WTC11 (cell line): ENCODE measurements around the gene PLEKHH1. TPM values are rescaled to one million over a fixed set of nuclear protein-coding genes. Genes with fewer than 3 reads are reported as not detected.
A peak's percentile ranks its signal among the peaks of the same experiment; 100 is the strongest.

Experiments
- ATAC-seq: fragments of 200-7000 bp; cut with Tn5 transposase; 2 replicates; pipeline ENCODE4 v1.10.0; 2021; ENCODE audit warnings: mild to moderate bottlenecking, moderate library complexity
- CTCF ChIA-PET: fragments of 300-600 bp; sonication (Branson Sonifier 250); formaldehyde crosslinking; loops from one replicate; lab custom pipeline; 2021; ENCODE audit warnings: antibody characterized with exemption; lab: Charles Lee
- POLR2A ChIA-PET: fragments of 350-600 bp; sonication (Branson Sonifier 250); formaldehyde crosslinking; loops from one replicate; lab custom pipeline; 2021; ENCODE audit warnings: antibody characterized with exemption; lab: Charles Lee
- DNase-seq: peaks from one replicate; pipeline ENCODE4 v3.0.0; 2021; ENCODE audit warnings: low spot score
- H3K27ac Mint-ChIP-seq: 2 replicates; pipeline ENCODE4 v1.8.0; 2021; ENCODE audit warnings: mixed read lengths
- H3K27me3 Mint-ChIP-seq: 2 replicates; pipeline ENCODE4 v1.8.0; 2021; ENCODE audit warnings: low read depth, mild to moderate bottlenecking, moderate library complexity, mixed read lengths
- H3K36me3 Mint-ChIP-seq: 2 replicates; pipeline ENCODE4 v1.8.0; 2021; ENCODE audit warnings: mixed read lengths
- H3K4me1 Mint-ChIP-seq: 2 replicates; pipeline ENCODE4 v1.8.0; 2022; ENCODE audit warnings: mixed read lengths
- H3K4me3 Mint-ChIP-seq: 2 replicates; pipeline ENCODE4 v1.8.0; 2021; ENCODE audit warnings: mild to moderate bottlenecking, moderate library complexity, mixed read lengths
- H3K9me3 Mint-ChIP-seq: 2 replicates; pipeline ENCODE4 v1.8.0; 2021; ENCODE audit warnings: mixed read lengths
- E2F5 ChIP-seq: sonication (generic); formaldehyde crosslinking; IDR thresholded peaks from 2 replicates; pipeline ENCODE4 v1.8.1; 2022; ENCODE audit warnings: mild to moderate bottlenecking, moderate library complexity, missing genetic modification reagents
- FOXJ3 ChIP-seq: sonication (generic); formaldehyde crosslinking; IDR thresholded peaks from 2 replicates; pipeline ENCODE4 v1.9.0; 2021; ENCODE audit warnings: missing genetic modification reagents, mild to moderate bottlenecking, borderline replicate concordance
- FOXP1 ChIP-seq: sonication (generic); formaldehyde crosslinking; IDR thresholded peaks from 2 replicates; pipeline ENCODE4 v1.8.0; 2022; ENCODE audit warnings: missing genetic modification reagents, mild to moderate bottlenecking, moderate library complexity, borderline replicate concordance
- IRF1 ChIP-seq: sonication (generic); formaldehyde crosslinking; IDR thresholded peaks from 2 replicates; pipeline ENCODE4 v1.8.0; 2023; ENCODE audit warnings: missing genetic modification reagents
- JUN ChIP-seq: sonication (generic); formaldehyde crosslinking; IDR thresholded peaks from 2 replicates; pipeline ENCODE4 v1.8.0; 2023; ENCODE audit warnings: mild to moderate bottlenecking, missing genetic modification reagents
- KAT7 ChIP-seq: sonication (generic); formaldehyde crosslinking; IDR thresholded peaks from 2 replicates; pipeline ENCODE4 v1.8.1; 2023; ENCODE audit warnings: missing genetic modification reagents, mild to moderate bottlenecking, borderline replicate concordance
- NR3C1 ChIP-seq: sonication (generic); formaldehyde crosslinking; conservative IDR thresholded peaks from 2 replicates; pipeline ENCODE4 v1.8.1; 2023; ENCODE audit warnings: low read depth, mild to moderate bottlenecking, missing genetic modification reagents
- OVOL2 ChIP-seq: fragments of 250-450 bp; sonication (Bioruptor Pico); IDR thresholded peaks from 2 replicates; pipeline ENCODE4 v1.9.0; 2021; ENCODE audit warnings: mild to moderate bottlenecking, borderline replicate concordance
- PRDM15 ChIP-seq: sonication (generic); formaldehyde crosslinking; IDR thresholded peaks from 2 replicates; pipeline ENCODE4 v1.8.0; 2022; ENCODE audit warnings: missing genetic modification reagents
- SMAD4 ChIP-seq: sonication (generic); formaldehyde crosslinking; IDR thresholded peaks from 2 replicates; pipeline ENCODE4 v1.8.0; 2022; ENCODE audit warnings: mild to moderate bottlenecking, missing genetic modification reagents
- SOX15 ChIP-seq: fragments of 250-450 bp; sonication (Bioruptor Pico); IDR thresholded peaks from 2 replicates; pipeline ENCODE4 v1.9.0; 2021; ENCODE audit warnings: mild to moderate bottlenecking
- TEAD1 ChIP-seq: sonication (generic); formaldehyde crosslinking; IDR thresholded peaks from 2 replicates; pipeline ENCODE4 v1.8.0; 2022; ENCODE audit warnings: mild to moderate bottlenecking, missing genetic modification reagents
- TEAD4 ChIP-seq: sonication (generic); formaldehyde crosslinking; IDR thresholded peaks from 2 replicates; pipeline ENCODE4 v1.8.0; 2022; ENCODE audit warnings: mild to moderate bottlenecking, missing genetic modification reagents
- ZNF671 ChIP-seq: fragments of 250-450 bp; sonication (Bioruptor Pico); IDR thresholded peaks from 2 replicates; pipeline ENCODE4 v1.8.0; 2021; ENCODE audit warnings: mild to moderate bottlenecking
- total RNA-seq: library from RNA; stranded (reverse); gene quantifications from 3 replicates; pipeline ENCODE4 v1.2.3, GENCODE V29; 2021
- TF ChIP-seq, protein P1 (sequence below): sonication (generic); formaldehyde crosslinking; IDR thresholded peaks from 2 replicates; pipeline ENCODE4 v1.8.0; 2023; ENCODE audit warnings: mild to moderate bottlenecking, missing genetic modification reagents

The PLEKHH1 gene
- total RNA-seq, 1 experiment from 2014 or later, result 48.3 TPM

- TF ChIP-seq, protein P1, sequence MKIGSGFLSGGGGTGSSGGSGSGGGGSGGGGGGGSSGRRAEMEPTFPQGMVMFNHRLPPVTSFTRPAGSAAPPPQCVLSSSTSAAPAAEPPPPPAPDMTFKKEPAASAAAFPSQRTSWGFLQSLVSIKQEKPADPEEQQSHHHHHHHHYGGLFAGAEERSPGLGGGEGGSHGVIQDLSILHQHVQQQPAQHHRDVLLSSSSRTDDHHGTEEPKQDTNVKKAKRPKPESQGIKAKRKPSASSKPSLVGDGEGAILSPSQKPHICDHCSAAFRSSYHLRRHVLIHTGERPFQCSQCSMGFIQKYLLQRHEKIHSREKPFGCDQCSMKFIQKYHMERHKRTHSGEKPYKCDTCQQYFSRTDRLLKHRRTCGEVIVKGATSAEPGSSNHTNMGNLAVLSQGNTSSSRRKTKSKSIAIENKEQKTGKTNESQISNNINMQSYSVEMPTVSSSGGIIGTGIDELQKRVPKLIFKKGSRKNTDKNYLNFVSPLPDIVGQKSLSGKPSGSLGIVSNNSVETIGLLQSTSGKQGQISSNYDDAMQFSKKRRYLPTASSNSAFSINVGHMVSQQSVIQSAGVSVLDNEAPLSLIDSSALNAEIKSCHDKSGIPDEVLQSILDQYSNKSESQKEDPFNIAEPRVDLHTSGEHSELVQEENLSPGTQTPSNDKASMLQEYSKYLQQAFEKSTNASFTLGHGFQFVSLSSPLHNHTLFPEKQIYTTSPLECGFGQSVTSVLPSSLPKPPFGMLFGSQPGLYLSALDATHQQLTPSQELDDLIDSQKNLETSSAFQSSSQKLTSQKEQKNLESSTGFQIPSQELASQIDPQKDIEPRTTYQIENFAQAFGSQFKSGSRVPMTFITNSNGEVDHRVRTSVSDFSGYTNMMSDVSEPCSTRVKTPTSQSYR (CRISPR knock-in tag), result no peak
- TF ChIP-seq TEAD4, result no peak
- no peak for TF ChIP-seq FOXP1 (CRISPR knock-in tag)
- TF ChIP-seq SOX15 (CRISPR knock-in tag), result no peak
- TF ChIP-seq E2F5 (CRISPR knock-in tag), result no peak
- TF ChIP-seq ZNF671 (CRISPR knock-in tag), result no peak
- no peak for TF ChIP-seq PRDM15
- no peak for TF ChIP-seq KAT7 (CRISPR knock-in tag)
Measured at GRCh38 chr14:67547224-67547780, 14.2 kb downstream of the PLEKHH1 start (continued).

DNA sequence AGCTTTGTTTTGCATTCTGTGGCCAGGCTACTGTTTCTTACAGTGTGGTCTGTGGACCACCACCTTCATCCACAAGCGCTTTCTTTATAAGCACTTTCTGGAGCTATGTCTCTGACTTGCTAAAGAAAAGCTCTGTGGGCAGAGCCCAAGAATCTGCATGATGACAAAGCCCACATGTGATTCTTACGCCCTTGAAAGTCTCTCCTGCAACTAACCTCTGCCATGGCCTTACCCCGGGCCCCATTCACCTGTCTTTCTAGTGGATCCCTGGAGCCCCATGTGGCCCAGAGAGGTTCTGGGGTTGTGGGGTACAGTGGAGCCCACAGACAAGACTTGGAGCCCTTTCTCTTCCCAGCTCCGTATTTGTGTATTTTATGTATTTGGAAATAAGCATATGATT lies 16.6 kb downstream of the PLEKHH1 start:
- Mint-ChIP-seq H3K27me3 (no peaks in the 10 kb centered on the region), H3K36me3 (peaks cover 22% of the 10 kb centered on the region), H3K27ac (peak overlapping the region; percentile 88), H3K9me3 (no peaks in the 10 kb centered on the region), H3K4me1 (peaks cover 2% of the 10 kb centered on the region; the same call in 1 of the 2 replicates), H3K4me3 (no peak overlapping the region)
- ATAC-seq (no peak), DNase-seq (no peak)
- TF ChIP-seq JUN (CRISPR knock-in tag), result no peak
- no peak for TF ChIP-seq SOX15 (CRISPR knock-in tag)
- TF ChIP-seq SMAD4 (CRISPR knock-in tag), result no peak
- TF ChIP-seq IRF1 (CRISPR knock-in tag), result no peak
- TF ChIP-seq TEAD4, result no peak
- ChIA-PET POLR2A (interaction anchor here (0.6 to 1.0 kb wide), 2 partner anchors 115 to 179 kb away, joined by 3 to 7 read pairs; no protein-coding TSS in a partner anchor), CTCF (interaction anchor here (0.9 to 2.9 kb wide), 3 partner anchors 21 to 50 kb away, joined by 5 to 15 read pairs (median 14); partner anchors contain the start of gene PIGH)

- H3K27me3 Mint-ChIP-seq, result no peaks in the 10 kb centered on the region
- ChIA-PET POLR2A (no interaction called here), CTCF (interaction anchor here (0.6 to 1.6 kb wide), 3 partner anchors 20 to 131 kb away, joined by 3 to 8 read pairs (median 3); no protein-coding TSS in a partner anchor)
- H3K9me3 Mint-ChIP-seq, result no peaks in the 10 kb centered on the region
- TF ChIP-seq FOXJ3 (no peak), TEAD1 (CRISPR knock-in tag) (no peak), SOX15 (CRISPR knock-in tag) (no peak), NR3C1 (no peak), OVOL2 (no peak)
- DNase-seq, result no peak
- no peak overlapping the region for H3K4me3 Mint-ChIP-seq
- no peak for ATAC-seq
- H3K4me1 Mint-ChIP-seq, result peaks cover 2% of the 10 kb centered on the region; the same call in 1 of the 2 replicates
- no peak overlapping the region for H3K27ac Mint-ChIP-seq
- peaks cover 14% of the 10 kb centered on the region for H3K36me3 Mint-ChIP-seq
Measured at GRCh38 chr14:67551123-67551522, 18.0 kb downstream of the PLEKHH1 start.
